Measurements from ENCODE around the gene ATF5.
A peak's percentile ranks its signal among the peaks of the same experiment; 100 is the strongest.

ATF5 gene

GRCh38 chr19:49929611-49930482 is 842 bp downstream of the ATF5 start:
- Histone ChIP-seq H3K9ac (ENCODE audit: low read length) (peak overlapping the region; percentile 100), H3K4me2 (ENCODE audit: low read length) (peak overlapping the region; percentile 80)
- no CpG with 5 or more reads among the region's 43 CpGs for WGBS (ENCODE audit: extremely low coverage, insufficient coverage, low lambda C conversion rate)

GRCh38 chr19:49930483-49931011 is 1.5 kb downstream of the ATF5 start:
- H4K8ac ChIP-seq (ENCODE audit: low read depth, low read length): no peak overlapping the region
- H4K5ac ChIP-seq (ENCODE audit: low read length): no peak overlapping the region
- no peak overlapping the region for H3K56ac ChIP-seq (ENCODE audit: low read length)
- H2BK15ac ChIP-seq (replicated peaks; ENCODE audit: low read depth): no peak overlapping the region
- no peak overlapping the region for H3K18ac ChIP-seq (ENCODE audit: low read length)
- no peak overlapping the region for H3K23ac ChIP-seq (ENCODE audit: low read length)
- H3K79me2 ChIP-seq (ENCODE audit: control insufficient read depth, insufficient read depth, low read length): peaks cover 28% of the 10 kb centered on the region
- H3K27ac ChIP-seq (ENCODE audit: low read depth, low read length): no peak overlapping the region
- H2AK5ac ChIP-seq (ENCODE audit: low read length): no peak overlapping the region
- no peak overlapping the region for H2BK5ac ChIP-seq (ENCODE audit: low read length)
- peaks cover 7% of the 10 kb centered on the region for H3K4me1 ChIP-seq (ENCODE audit: control insufficient read depth, low read depth, low read length)
- no peak overlapping the region for H3K9ac ChIP-seq (ENCODE audit: low read length)
- H3K36me3 ChIP-seq (ENCODE audit: control insufficient read depth, insufficient read depth, low read length): peaks cover 12% of the 10 kb centered on the region
- H3K4me2 ChIP-seq (ENCODE audit: low read length): peak overlapping the region; percentile 26
- H3K4me3 ChIP-seq (ENCODE audit: low read length): no peak overlapping the region
- H2BK120ac ChIP-seq (ENCODE audit: low read depth, low read length): no peak overlapping the region
- DNase-seq: peak; percentile 40
- peaks cover 12% of the 10 kb centered on the region for H3K79me1 ChIP-seq (ENCODE audit: low read length)
- H3K4ac ChIP-seq (ENCODE audit: low read depth, low read length): no peak overlapping the region
- WGBS (ENCODE audit: extremely low coverage, insufficient coverage, low lambda C conversion rate): no CpG with 5 or more reads among the region's 15 CpGs
- H3K27me3 ChIP-seq (ENCODE audit: insufficient read depth, low read length, poor library complexity): no peaks in the 10 kb centered on the region

More at GRCh38 chr19:49929611-49930482, 842 bp downstream of the ATF5 start:
- H2AK5ac ChIP-seq (ENCODE audit: low read length): no peak overlapping the region
- no peak overlapping the region for H2BK15ac ChIP-seq (replicated peaks; ENCODE audit: low read depth)
- no peak overlapping the region for H3K23ac ChIP-seq (ENCODE audit: low read length)
- no peak overlapping the region for H2BK120ac ChIP-seq (ENCODE audit: low read depth, low read length)
- H3K4me3 ChIP-seq (ENCODE audit: low read length): peak overlapping the region; percentile 84
- peaks cover 14% of the 10 kb centered on the region for H3K79me1 ChIP-seq (ENCODE audit: low read length)
- no peak overlapping the region for H4K5ac ChIP-seq (ENCODE audit: low read length)
- H3K36me3 ChIP-seq (ENCODE audit: control insufficient read depth, insufficient read depth, low read length): peaks cover 12% of the 10 kb centered on the region
- H4K8ac ChIP-seq (ENCODE audit: low read depth, low read length): no peak overlapping the region
- no peaks in the 10 kb centered on the region for H3K27me3 ChIP-seq (ENCODE audit: insufficient read depth, low read length, poor library complexity)
- DNase-seq: peak; percentile 98
- peaks cover 7% of the 10 kb centered on the region for H3K4me1 ChIP-seq (ENCODE audit: control insufficient read depth, low read depth, low read length)
- peak overlapping the region; percentile 93 for H3K27ac ChIP-seq (ENCODE audit: low read depth, low read length)
- peak overlapping the region; percentile 100 for H3K56ac ChIP-seq (ENCODE audit: low read length)
- peak overlapping the region; percentile 17 for H2BK5ac ChIP-seq (ENCODE audit: low read length)
- peak overlapping the region; percentile 81 for H3K18ac ChIP-seq (ENCODE audit: low read length)
- H3K4ac ChIP-seq (ENCODE audit: low read depth, low read length): peak overlapping the region; percentile 39
- peaks cover 32% of the 10 kb centered on the region for H3K79me2 ChIP-seq (ENCODE audit: control insufficient read depth, insufficient read depth, low read length)

- H3K18ac ChIP-seq (ENCODE audit: low read length): no peak overlapping the region
- H3K27ac ChIP-seq (ENCODE audit: low read depth, low read length): no peak overlapping the region
- no peak overlapping the region for H2BK120ac ChIP-seq (ENCODE audit: low read depth, low read length)
- H3K23ac ChIP-seq (ENCODE audit: low read length): no peak overlapping the region
- H3K4me1 ChIP-seq (ENCODE audit: control insufficient read depth, low read depth, low read length): peaks cover 7% of the 10 kb centered on the region
- no peak overlapping the region for H2AK5ac ChIP-seq (ENCODE audit: low read length)
- no peak overlapping the region for H3K56ac ChIP-seq (ENCODE audit: low read length)
- peaks cover 26% of the 10 kb centered on the region for H3K79me2 ChIP-seq (ENCODE audit: control insufficient read depth, insufficient read depth, low read length)
- no peak overlapping the region for H3K4me2 ChIP-seq (ENCODE audit: low read length)
- no CpG with 5 or more reads among the region's 7 CpGs for WGBS (ENCODE audit: extremely low coverage, insufficient coverage, low lambda C conversion rate)
- H2BK5ac ChIP-seq (ENCODE audit: low read length): no peak overlapping the region
- H3K4ac ChIP-seq (ENCODE audit: low read depth, low read length): no peak overlapping the region
- H2BK15ac ChIP-seq (replicated peaks; ENCODE audit: low read depth): no peak overlapping the region
- no peak overlapping the region for H3K4me3 ChIP-seq (ENCODE audit: low read length)
- H3K27me3 ChIP-seq (ENCODE audit: insufficient read depth, low read length, poor library complexity): no peaks in the 10 kb centered on the region
- no peak for DNase-seq
- H3K79me1 ChIP-seq (ENCODE audit: low read length): peaks cover 12% of the 10 kb centered on the region
- H4K5ac ChIP-seq (ENCODE audit: low read length): no peak overlapping the region
- H3K9ac ChIP-seq (ENCODE audit: low read length): no peak overlapping the region
- H3K36me3 ChIP-seq (ENCODE audit: control insufficient read depth, insufficient read depth, low read length): peaks cover 11% of the 10 kb centered on the region
- H4K8ac ChIP-seq (ENCODE audit: low read depth, low read length): no peak overlapping the region
These were observed 2.5 kb downstream of the ATF5 start for GRCh38 chr19:49931293-49932040.

- Histone ChIP-seq H2BK5ac (ENCODE audit: low read length) (no peak overlapping the region), H3K36me3 (ENCODE audit: control insufficient read depth, insufficient read depth, low read length) (peaks cover 8% of the 10 kb centered on the region), H3K4ac (ENCODE audit: low read depth, low read length) (no peak overlapping the region), H3K9ac (ENCODE audit: low read length) (no peak overlapping the region), H3K27me3 (ENCODE audit: insufficient read depth, low read length, poor library complexity) (no peaks in the 10 kb centered on the region), H3K79me2 (ENCODE audit: control insufficient read depth, insufficient read depth, low read length) (peaks cover 20% of the 10 kb centered on the region), H3K27ac (ENCODE audit: low read depth, low read length) (no peak overlapping the region), H2BK15ac (replicated peaks; ENCODE audit: low read depth) (no peak overlapping the region), H2BK120ac (ENCODE audit: low read depth, low read length) (no peak overlapping the region), H3K4me3 (ENCODE audit: low read length) (no peak overlapping the region), H3K56ac (ENCODE audit: low read length) (no peak overlapping the region), H3K79me1 (ENCODE audit: low read length) (peaks cover 9% of the 10 kb centered on the region), H3K18ac (ENCODE audit: low read length) (no peak overlapping the region), H3K4me2 (ENCODE audit: low read length) (no peak overlapping the region), H3K4me1 (ENCODE audit: control insufficient read depth, low read depth, low read length) (peaks cover 7% of the 10 kb centered on the region), H2AK5ac (ENCODE audit: low read length) (no peak overlapping the region), H4K8ac (ENCODE audit: low read depth, low read length) (no peak overlapping the region), H4K5ac (ENCODE audit: low read length) (no peak overlapping the region), H3K23ac (ENCODE audit: low read length) (no peak overlapping the region)
- WGBS (ENCODE audit: extremely low coverage, insufficient coverage, low lambda C conversion rate): no CpG with 5 or more reads among the region's 5 CpGs
- DNase-seq: no peak
These were observed 3.0 kb downstream of the ATF5 start for GRCh38 chr19:49932041-49932451.

- no peak overlapping the region for H3K18ac ChIP-seq (ENCODE audit: low read length)
- no peak overlapping the region for H3K27ac ChIP-seq (ENCODE audit: low read depth, low read length)
- H3K4me2 ChIP-seq (ENCODE audit: low read length): no peak overlapping the region
- no peaks in the 10 kb centered on the region for H3K27me3 ChIP-seq (ENCODE audit: insufficient read depth, low read length, poor library complexity)
- WGBS (ENCODE audit: extremely low coverage, insufficient coverage, low lambda C conversion rate): no CpG with 5 or more reads among the region's 25 CpGs
- peaks cover 2% of the 10 kb centered on the region for H3K36me3 ChIP-seq (ENCODE audit: control insufficient read depth, insufficient read depth, low read length)
- H3K4me3 ChIP-seq (ENCODE audit: low read length): no peak overlapping the region
- no peak overlapping the region for H2BK15ac ChIP-seq (replicated peaks; ENCODE audit: low read depth)
- H3K9ac ChIP-seq (ENCODE audit: low read length): no peak overlapping the region
- no peak overlapping the region for H2BK5ac ChIP-seq (ENCODE audit: low read length)
- H4K5ac ChIP-seq (ENCODE audit: low read length): no peak overlapping the region
- no peak overlapping the region for H2AK5ac ChIP-seq (ENCODE audit: low read length)
- no peak overlapping the region for H3K56ac ChIP-seq (ENCODE audit: low read length)
- peaks cover 2% of the 10 kb centered on the region for H3K4me1 ChIP-seq (ENCODE audit: control insufficient read depth, low read depth, low read length)
- H3K79me2 ChIP-seq (ENCODE audit: control insufficient read depth, insufficient read depth, low read length): peaks cover 13% of the 10 kb centered on the region
- H2BK120ac ChIP-seq (ENCODE audit: low read depth, low read length): no peak overlapping the region
- H3K23ac ChIP-seq (ENCODE audit: low read length): no peak overlapping the region
- no peak overlapping the region for H3K4ac ChIP-seq (ENCODE audit: low read depth, low read length)
- no peak overlapping the region for H4K8ac ChIP-seq (ENCODE audit: low read depth, low read length)
- no peak for DNase-seq
- peaks cover 3% of the 10 kb centered on the region for H3K79me1 ChIP-seq (ENCODE audit: low read length)
These were observed 3.7 kb downstream of the ATF5 start for GRCh38 chr19:49932731-49933131.

Measured in mesendoderm (in vitro differentiated cells).